GM13976 (cell line): ENCODE data around the gene RCN1.

Experiments used
- DNase-seq: peaks from one replicate; pipeline ENCODE4 v3.0.0; 2012; ENCODE audit warnings: low spot score
- CTCF ChIP-seq: IDR thresholded peaks from 2 replicates; pipeline ENCODE4 v1.5.1; 2012; ENCODE audit warnings: borderline replicate concordance, mild to moderate bottlenecking; ENCODE audit not compliant: insufficient read depth; ENCODE audit errors: extremely low read depth, missing control alignments, control extremely low read depth
- in situ Hi-C: fragments of 300-500 bp; cut with MboI; formaldehyde crosslinking; loops from one replicate; pipeline ENCODE4 v1.12.0; 2022; ENCODE audit warnings: low sequenced_read_pairs, mixed read lengths, inconsistent platforms; ENCODE audit not compliant: unreplicated experiment

RCN1 gene

GRCh38 chr11:32065865-32066629 lies 24.8 kb upstream of the RCN1 start:
- no peak for TF ChIP-seq CTCF
- in situ Hi-C loops = no loop called here
- DNase-seq = no peak

GRCh38 chr11:32068134-32068870 lies 22.6 kb upstream of the RCN1 start:
- in situ Hi-C loops = no loop called here
- no peak for DNase-seq
- TF ChIP-seq CTCF = no peak

GRCh38 chr11:32069361-32070058 lies 21.4 kb upstream of the RCN1 start:
- in situ Hi-C loops = no loop called here
- peak; percentile 32 for DNase-seq

GRCh38 chr11:32070692-32071091 lies 20.2 kb upstream of the RCN1 start:
- TF ChIP-seq CTCF = no peak
- DNase-seq = no peak
- in situ Hi-C loops = no loop called here

More at GRCh38 chr11:32069361-32070058, 21.4 kb upstream of the RCN1 start:
- TF ChIP-seq CTCF = no peak

GRCh38 chr11:32071811-32072210 lies 19.1 kb upstream of the RCN1 start:
- in situ Hi-C loops = no loop called here

More at GRCh38 chr11:32071811-32072210, 19.1 kb upstream of the RCN1 start:
- no peak for TF ChIP-seq CTCF
- no peak for DNase-seq
